GM12878 (cell line): ENCODE results near the gene TPMT.

ENCODE experiments used
- ATF2 ChIP-seq: IDR thresholded peaks from 2 replicates; pipeline ENCODE4 v1.6.1; 2012; ENCODE audit warnings: low read length, inconsistent platforms
- ATF3 ChIP-seq: IDR thresholded peaks from 2 replicates; pipeline ENCODE4 v1.6.1; 2011; ENCODE audit warnings: low read depth, mild to moderate bottlenecking, low read length, moderate library complexity, borderline replicate concordance; ENCODE audit errors: extremely low read depth
- CEBPB ChIP-seq, 2 experiments: fragments of 150-350 bp in 1 of 2; IDR thresholded peaks; 2 replicates each; pipeline ENCODE4 v1.6.1; 2012 to 2014; ENCODE audit warnings: low read depth in 2 of 2, low read length in 2 of 2, borderline replicate concordance in 1 of 2, inconsistent platforms in 1 of 2
- CTCF ChIP-seq, 3 experiments: IDR thresholded peaks in 2 of 3; conservative IDR thresholded peaks in 1 of 3; 2 replicates each; pipeline ENCODE4 v1.5.1; 2011; ENCODE audit warnings: low read depth in 3 of 3, low read length in 3 of 3, mild to moderate bottlenecking in 3 of 3, control low read depth in 2 of 3, moderate library complexity in 2 of 3, inconsistent platforms in 1 of 3, mixed read lengths in 1 of 3; ENCODE audit not compliant: control insufficient read depth in 2 of 3, insufficient read depth in 1 of 3; ENCODE audit errors: extremely low read depth in 1 of 3
- DPF2 ChIP-seq: fragments of 450-650 bp; IDR thresholded peaks from 2 replicates; pipeline ENCODE4 v1.6.1; 2017; ENCODE audit warnings: mild to moderate bottlenecking
- ESRRA ChIP-seq: IDR thresholded peaks from 2 replicates; pipeline ENCODE4 v1.6.1; 2012; ENCODE audit warnings: mild to moderate bottlenecking, low read length, improper control_type of control experiment
- EZH2 ChIP-seq: IDR thresholded peaks from 2 replicates; pipeline ENCODE4 v1.6.1; 2012; ENCODE audit warnings: low read depth, mild to moderate bottlenecking, control low read depth, inconsistent platforms, low read length, borderline replicate concordance; ENCODE audit not compliant: control insufficient read depth
- HSF1 ChIP-seq: fragments of 150-350 bp; IDR thresholded peaks from 2 replicates; pipeline ENCODE4 v1.6.1; 2014; ENCODE audit warnings: mild to moderate bottlenecking, low read depth, low read length
- MEF2A ChIP-seq: IDR thresholded peaks from 2 replicates; pipeline ENCODE4 v1.6.1; 2011; ENCODE audit warnings: low read depth, mild to moderate bottlenecking, low read length, moderate library complexity; ENCODE audit not compliant: insufficient read depth
- MTA3 ChIP-seq: IDR thresholded peaks from 2 replicates; pipeline ENCODE4 v1.6.1; 2012; ENCODE audit warnings: low read length, inconsistent platforms, borderline replicate concordance
- POLR2AphosphoS5 ChIP-seq: IDR thresholded peaks from 2 replicates; pipeline ENCODE4 v1.6.1; 2011; ENCODE audit warnings: mild to moderate bottlenecking, low read length, inconsistent platforms
- SP1 ChIP-seq: IDR thresholded peaks from one replicate; pipeline ENCODE4 v1.6.1; 2011; ENCODE audit warnings: low read depth, low read length
- YY1 ChIP-seq: IDR thresholded peaks from 2 replicates; pipeline ENCODE4 v1.6.1; 2011; ENCODE audit warnings: low read depth, mild to moderate bottlenecking, low read length

GRCh38 chr6:18101271-18101670 lies 53.6 kb downstream of the TPMT start:
- no peak for TF ChIP-seq EZH2
- TF ChIP-seq SP1, result no peak
- no peak for TF ChIP-seq ESRRA
- TF ChIP-seq YY1, result no peak
- no peak for TF ChIP-seq CEBPB (IDR thresholded peaks at IDR 0.05; ENCODE audit: borderline replicate concordance in 1 of 2, low read depth in 2 of 2, low read length in 2 of 2)
- TF ChIP-seq DPF2, result no peak
- TF ChIP-seq POLR2AphosphoS5, result no peak
- TF ChIP-seq HSF1, result no peak
- TF ChIP-seq ATF3, result no peak
- no peak for TF ChIP-seq ATF2
- no peak for TF ChIP-seq CTCF (IDR thresholded peaks at IDR 0.05 in 2 of 3, conservative IDR thresholded peaks at IDR 0.05 in 1 of 3; ENCODE audit: control insufficient read depth in 2 of 3, extremely low read depth in 1 of 3, insufficient read depth in 1 of 3, low read depth in 3 of 3, low read length in 3 of 3)
- TF ChIP-seq MTA3, result no peak
- no peak for TF ChIP-seq MEF2A
